HEK293 (cell line): Measurements from ENCODE around the gene ZBTB24.

Experiments
- CTCF ChIA-PET: fragments of 350-600 bp; formaldehyde crosslinking; extraction: SDS; loops from one replicate; lab custom pipeline; 2021; ENCODE audit warnings: antibody characterized with exemption; lab: Yijun Ruan, JAX
- POLR2A ChIA-PET: fragments of 300-600 bp; formaldehyde crosslinking; extraction: SDS; loops from one replicate; lab custom pipeline; 2020; ENCODE audit warnings: antibody characterized with exemption, inconsistent platforms; lab: Yijun Ruan, JAX
- H3K27ac ChIP-seq: fragments of 200-500 bp; sonication (Bioruptor generic); 2 replicates; pipeline ENCODE4 v1.5.1; 2014; ENCODE audit warnings: low read depth, low read length, control low read depth, inconsistent platforms; ENCODE audit errors: extremely low read depth
- H3K36me3 ChIP-seq, 2 experiments: fragments of 200-500 bp in 1 of 2; sonication (Bioruptor generic) in 1 of 2; 1 replicate in 1 of 2; 2 replicates in 1 of 2; pipeline ENCODE4 v1.5.1; 2014 to 2017; ENCODE audit warnings: inconsistent platforms in 2 of 2, low read length in 2 of 2; ENCODE audit not compliant: control insufficient read depth in 2 of 2, insufficient read depth in 1 of 2
- H3K4me1 ChIP-seq: fragments of 200-500 bp; sonication (Bioruptor generic); 2 replicates; pipeline ENCODE4 v1.5.1; 2014; ENCODE audit warnings: mild to moderate bottlenecking, low read length, inconsistent platforms; ENCODE audit not compliant: control insufficient read depth, insufficient read depth
- H3K4me3 ChIP-seq: 2 replicates; pipeline ENCODE4 v1.5.1; 2011; ENCODE audit warnings: low read depth, mild to moderate bottlenecking, control low read depth, low read length, moderate library complexity
- H3K9me3 ChIP-seq: fragments of 200-500 bp; sonication (Bioruptor generic); 2 replicates; pipeline ENCODE4 v1.5.1; 2014; ENCODE audit warnings: low read depth, low read length, inconsistent platforms; ENCODE audit not compliant: control insufficient read depth, insufficient read depth
- EGR2 ChIP-seq: fragments of 450-650 bp; formaldehyde crosslinking; IDR thresholded peaks from 2 replicates; pipeline ENCODE4 v1.5.1; 2016; ENCODE audit warnings: low read depth, missing biosample characterization, missing genetic modification characterization
- IKZF3 ChIP-seq: fragments of 450-650 bp; IDR thresholded peaks from 2 replicates; pipeline ENCODE4 v1.5.0; 2018; ENCODE audit warnings: missing biosample characterization, mild to moderate bottlenecking, missing genetic modification characterization, moderate library complexity
- KLF16 ChIP-seq: fragments of 450-650 bp; formaldehyde crosslinking; IDR thresholded peaks from 2 replicates; pipeline ENCODE4 v1.5.1; 2017; ENCODE audit warnings: missing biosample characterization, missing genetic modification characterization
- PRDM10 ChIP-seq: fragments of 450-650 bp; formaldehyde crosslinking; IDR thresholded peaks from 2 replicates; pipeline ENCODE4 v1.5.1; 2016; ENCODE audit warnings: missing biosample characterization, missing genetic modification characterization
- ZBTB11 ChIP-seq: fragments of 450-650 bp; formaldehyde crosslinking; conservative IDR thresholded peaks from 2 replicates; pipeline ENCODE4 v1.5.1; 2016; ENCODE audit warnings: low read depth, missing biosample characterization, missing genetic modification characterization
- ZIC2 ChIP-seq: fragments of 450-650 bp; formaldehyde crosslinking; IDR thresholded peaks from 2 replicates; pipeline ENCODE4 v1.5.1; 2016; ENCODE audit warnings: missing biosample characterization, missing genetic modification characterization
- ZNF184 ChIP-seq: fragments of 450-650 bp; IDR thresholded peaks from 2 replicates; pipeline ENCODE4 v1.5.1; 2018; ENCODE audit warnings: missing biosample characterization, mild to moderate bottlenecking, missing genetic modification characterization
- ZNF24 ChIP-seq: fragments of 450-650 bp; formaldehyde crosslinking; IDR thresholded peaks from 2 replicates; pipeline ENCODE4 v1.5.1; 2016; ENCODE audit warnings: missing biosample characterization, missing genetic modification characterization
- ZNF354C ChIP-seq: fragments of 450-650 bp; formaldehyde crosslinking; IDR thresholded peaks from 2 replicates; pipeline ENCODE4 v1.5.1; 2016; ENCODE audit warnings: missing biosample characterization, missing genetic modification characterization, low read depth, borderline replicate concordance
- ZNF514 ChIP-seq: fragments of 450-650 bp; formaldehyde crosslinking; IDR thresholded peaks from 2 replicates; pipeline ENCODE4 v1.5.1; 2016; ENCODE audit warnings: missing biosample characterization, missing genetic modification characterization
- ZNF558 ChIP-seq: fragments of 450-650 bp; formaldehyde crosslinking; IDR thresholded peaks from 2 replicates; pipeline ENCODE4 v1.5.1; 2016; ENCODE audit warnings: missing biosample characterization, missing genetic modification characterization
- ZNF560 ChIP-seq: fragments of 450-650 bp; formaldehyde crosslinking; IDR thresholded peaks from 2 replicates; pipeline ENCODE4 v1.5.1; 2017; ENCODE audit warnings: missing biosample characterization, missing genetic modification characterization, borderline replicate concordance
- ZNF571 ChIP-seq: fragments of 450-650 bp; formaldehyde crosslinking; IDR thresholded peaks from 2 replicates; pipeline ENCODE4 v1.5.0; 2017; ENCODE audit warnings: missing biosample characterization, missing genetic modification characterization
- ZNF600 ChIP-seq: fragments of 450-650 bp; formaldehyde crosslinking; IDR thresholded peaks from 2 replicates; pipeline ENCODE4 v1.5.1; 2016; ENCODE audit warnings: missing biosample characterization, missing genetic modification characterization
- ZNF626 ChIP-seq: fragments of 450-650 bp; sonication (Bioruptor Pico); formaldehyde crosslinking; IDR thresholded peaks from 2 replicates; pipeline ENCODE4 v1.5.1; 2018; ENCODE audit warnings: missing biosample characterization, missing genetic modification characterization, inconsistent platforms
- ZNF692 ChIP-seq: fragments of 450-650 bp; formaldehyde crosslinking; IDR thresholded peaks from 2 replicates; pipeline ENCODE4 v1.5.1; 2016; ENCODE audit warnings: missing biosample characterization, missing genetic modification characterization
- ZNF76 ChIP-seq: fragments of 450-650 bp; formaldehyde crosslinking; IDR thresholded peaks from 2 replicates; pipeline ENCODE4; 2016; ENCODE audit warnings: low read depth, missing biosample characterization, missing genetic modification characterization, borderline replicate concordance
- ZNF785 ChIP-seq: fragments of 450-650 bp; formaldehyde crosslinking; IDR thresholded peaks from 2 replicates; pipeline ENCODE4 v1.5.1; 2016; ENCODE audit warnings: missing biosample characterization, missing genetic modification characterization
- ZNF792 ChIP-seq: fragments of 450-650 bp; formaldehyde crosslinking; IDR thresholded peaks from 2 replicates; pipeline ENCODE4 v1.5.1; 2016; ENCODE audit warnings: missing biosample characterization, missing genetic modification characterization
- ZSCAN30 ChIP-seq: fragments of 450-650 bp; IDR thresholded peaks from 2 replicates; pipeline ENCODE4 v1.5.1; 2018; ENCODE audit warnings: missing biosample characterization, mild to moderate bottlenecking, missing genetic modification characterization, moderate library complexity
- TF ChIP-seq, protein P1 (sequence below): fragments of 450-650 bp; formaldehyde crosslinking; IDR thresholded peaks from 2 replicates; pipeline ENCODE4; 2016; ENCODE audit warnings: missing biosample characterization, missing genetic modification characterization
- TF ChIP-seq, protein P2 (sequence below): fragments of 450-650 bp; formaldehyde crosslinking; IDR thresholded peaks from 2 replicates; pipeline ENCODE4 v1.5.1; 2016; ENCODE audit warnings: missing biosample characterization, missing genetic modification characterization
- TF ChIP-seq, protein P3 (sequence below): fragments of 450-650 bp; formaldehyde crosslinking; IDR thresholded peaks from 2 replicates; pipeline ENCODE4 v1.5.1; 2016; ENCODE audit warnings: missing biosample characterization, missing genetic modification characterization

Gene ZBTB24

DNA sequence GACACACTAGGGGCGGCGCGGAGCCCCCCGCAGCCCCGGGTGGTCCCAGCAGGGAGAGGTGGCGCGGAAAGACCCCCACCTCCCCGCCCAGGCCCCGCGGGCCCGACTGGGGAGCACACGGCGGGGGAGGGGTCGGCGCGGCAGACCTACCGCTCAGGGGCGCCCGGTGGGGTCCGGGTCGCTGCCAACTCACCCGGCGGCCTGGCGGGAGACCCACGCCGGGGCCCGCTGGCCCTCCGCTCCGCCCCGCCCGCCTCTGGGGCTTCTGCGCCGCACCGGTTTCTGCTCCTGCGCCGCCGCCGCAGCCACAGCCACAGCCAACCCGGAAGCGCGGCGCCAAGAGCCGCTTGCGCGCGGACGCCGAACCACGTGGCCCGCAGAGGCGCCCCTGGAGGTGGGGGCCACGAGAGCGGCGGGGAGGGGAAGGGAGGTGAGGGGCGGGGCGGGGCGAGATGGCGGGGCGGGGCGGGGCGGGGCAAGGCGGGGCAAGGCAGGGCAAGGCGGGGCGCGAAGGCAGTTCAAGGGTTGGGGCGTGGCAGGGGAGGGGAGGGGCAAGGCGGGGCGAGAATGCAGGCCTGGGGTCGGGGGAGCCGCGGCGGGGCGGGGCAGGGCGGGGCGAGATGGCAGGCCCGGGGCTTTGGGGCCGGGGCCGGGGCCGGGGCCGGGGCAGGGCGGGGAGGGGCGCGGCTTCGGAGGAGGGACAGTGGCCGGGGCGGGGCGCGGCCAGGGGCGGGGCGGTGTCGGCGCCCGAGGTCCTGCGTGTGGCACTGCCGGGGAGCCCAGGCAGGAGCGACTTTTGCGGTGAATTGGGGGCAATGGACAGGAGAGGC lies at the start of gene ZBTB24:
Gene ZBTB24 (minus strand): TSS at position 315 of the 830 bp plus-strand sequence. CDS start 1,193 bp downstream, outside the sequence.
- 0 out of 2 replicates have a peak, but pooled peaks cover 3% of the 10 kb centered on the region for H3K4me1 ChIP-seq
- ChIA-PET POLR2A (interaction anchor here (0.7 to 1.3 kb wide), 4 partner anchors 17 to 31 kb away, joined by 3 read pairs; no protein-coding TSS in a partner anchor), CTCF (interaction anchor here (0.8 kb wide), 1 partner anchor 99 kb away, joined by 3 read pairs; no protein-coding TSS in a partner anchor)
- H3K27ac ChIP-seq: peak within 1 kb of the TSS; percentile 78; the same call in 1 of the 2 replicates
- no peaks in the 10 kb centered on the region for H3K9me3 ChIP-seq
- H3K4me3 ChIP-seq: peak within 1 kb of the TSS; percentile 83
- H3K36me3 ChIP-seq: peaks cover 0 to 34% of the 10 kb centered on the region in 2 experiments; a peak in 2 of 3 replicates
- TF ChIP-seq ZNF600 (no peak), ZNF692 (tag by site-specific recombination) (0 out of 2 replicates have a peak, but pooled peaks have one; percentile 35), PRDM10 (tag by site-specific recombination) (0 out of 2 replicates have a peak, but pooled peaks have one; percentile 2), ZBTB11 (tag by site-specific recombination) (no peak), ZNF785 (tag by site-specific recombination) (no peak), ZNF560 (no peak), ZNF792 (tag by site-specific recombination) (no peak), ZNF76 (tag by site-specific recombination) (no peak), ZNF184 (tag by site-specific recombination) (no peak), ZNF558 (tag by site-specific recombination) (no peak), ZNF514 (tag by site-specific recombination) (no peak), ZNF571 (tag by site-specific recombination) (no peak), EGR2 (tag by site-specific recombination) (no peak), ZNF626 (0 out of 2 replicates have a peak, but pooled peaks have one; percentile 34), KLF16 (tag by site-specific recombination) (no peak), ZNF24 (tag by site-specific recombination) (no peak), IKZF3 (0 out of 2 replicates have a peak, but pooled peaks have one; percentile 28), ZIC2 (peak; percentile 93), ZNF354C (tag by site-specific recombination) (no peak), ZSCAN30 (tag by site-specific recombination) (peak; percentile 44; the same call in 1 of the 2 replicates)
- TF ChIP-seq, protein P1, sequence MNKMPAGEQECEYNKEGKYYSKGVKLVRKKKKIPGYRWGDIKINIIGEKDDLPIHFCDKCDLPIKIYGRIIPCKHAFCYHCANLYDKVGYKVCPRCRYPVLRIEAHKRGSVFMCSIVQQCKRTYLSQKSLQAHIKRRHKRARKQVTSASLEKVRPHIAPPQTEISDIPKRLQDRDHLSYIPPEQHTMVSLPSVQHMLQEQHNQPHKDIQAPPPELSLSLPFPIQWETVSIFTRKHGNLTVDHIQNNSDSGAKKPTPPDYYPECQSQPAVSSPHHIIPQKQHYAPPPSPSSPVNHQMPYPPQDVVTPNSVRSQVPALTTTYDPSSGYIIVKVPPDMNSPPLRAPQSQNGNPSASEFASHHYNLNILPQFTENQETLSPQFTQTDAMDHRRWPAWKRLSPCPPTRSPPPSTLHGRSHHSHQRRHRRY (tag by site-specific recombination): no peak
- TF ChIP-seq, protein P2, sequence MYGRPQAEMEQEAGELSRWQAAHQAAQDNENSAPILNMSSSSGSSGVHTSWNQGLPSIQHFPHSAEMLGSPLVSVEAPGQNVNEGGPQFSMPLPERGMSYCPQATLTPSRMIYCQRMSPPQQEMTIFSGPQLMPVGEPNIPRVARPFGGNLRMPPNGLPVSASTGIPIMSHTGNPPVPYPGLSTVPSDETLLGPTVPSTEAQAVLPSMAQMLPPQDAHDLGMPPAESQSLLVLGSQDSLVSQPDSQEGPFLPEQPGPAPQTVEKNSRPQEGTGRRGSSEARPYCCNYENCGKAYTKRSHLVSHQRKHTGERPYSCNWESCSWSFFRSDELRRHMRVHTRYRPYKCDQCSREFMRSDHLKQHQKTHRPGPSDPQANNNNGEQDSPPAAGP (tag by site-specific recombination): no peak
- TF ChIP-seq, protein P3, sequence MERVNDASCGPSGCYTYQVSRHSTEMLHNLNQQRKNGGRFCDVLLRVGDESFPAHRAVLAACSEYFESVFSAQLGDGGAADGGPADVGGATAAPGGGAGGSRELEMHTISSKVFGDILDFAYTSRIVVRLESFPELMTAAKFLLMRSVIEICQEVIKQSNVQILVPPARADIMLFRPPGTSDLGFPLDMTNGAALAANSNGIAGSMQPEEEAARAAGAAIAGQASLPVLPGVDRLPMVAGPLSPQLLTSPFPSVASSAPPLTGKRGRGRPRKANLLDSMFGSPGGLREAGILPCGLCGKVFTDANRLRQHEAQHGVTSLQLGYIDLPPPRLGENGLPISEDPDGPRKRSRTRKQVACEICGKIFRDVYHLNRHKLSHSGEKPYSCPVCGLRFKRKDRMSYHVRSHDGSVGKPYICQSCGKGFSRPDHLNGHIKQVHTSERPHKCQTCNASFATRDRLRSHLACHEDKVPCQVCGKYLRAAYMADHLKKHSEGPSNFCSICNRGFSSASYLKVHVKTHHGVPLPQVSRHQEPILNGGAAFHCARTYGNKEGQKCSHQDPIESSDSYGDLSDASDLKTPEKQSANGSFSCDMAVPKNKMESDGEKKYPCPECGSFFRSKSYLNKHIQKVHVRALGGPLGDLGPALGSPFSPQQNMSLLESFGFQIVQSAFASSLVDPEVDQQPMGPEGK (tag by site-specific recombination): peak; percentile 17; the same call in 1 of the 2 replicates
